SJSA1 (cell line): ENCODE results near the gene NDC80. TPM values are rescaled to one million over a fixed set of nuclear protein-coding genes. Genes with fewer than 3 reads are reported as not detected.
A peak's percentile ranks its signal among the peaks of the same experiment; 100 is the strongest.
"Not testable (repeated sequence)": the region's sequence is repeated elsewhere in the genome, so short reads cannot be mapped to it uniquely, and the experiment has no call there.

Experiments used
- DNase-seq, 2 experiments: peaks; one replicate each; pipeline ENCODE4 v3.0.0-alpha.2; 2015 to 2020; ENCODE audit warnings: low spot score in 2 of 2, low read depth in 1 of 2
- H3K27ac ChIP-seq: fragments of 250-450 bp; sonication (Bioruptor Pico); 2 replicates; pipeline ENCODE4 v1.5.1; 2020; ENCODE audit warnings: mild to moderate bottlenecking, moderate library complexity
- H3K27me3 ChIP-seq: fragments of 250-450 bp; sonication (Bioruptor Pico); replicated peaks from 2 replicates; pipeline ENCODE4 v1.5.1; 2020; ENCODE audit warnings: mild to moderate bottlenecking, moderate library complexity
- H3K36me3 ChIP-seq: fragments of 250-450 bp; sonication (Bioruptor Pico); 2 replicates; pipeline ENCODE4 v1.5.1; 2020; ENCODE audit warnings: mild to moderate bottlenecking
- H3K4me1 ChIP-seq: fragments of 250-450 bp; sonication (Bioruptor Pico); replicated peaks from 2 replicates; pipeline ENCODE4 v1.6.1; 2021; ENCODE audit warnings: mild to moderate bottlenecking
- H3K4me3 ChIP-seq: fragments of 250-450 bp; sonication (Bioruptor Pico); 2 replicates; pipeline ENCODE4 v1.5.1; 2020; ENCODE audit warnings: mild to moderate bottlenecking
- H3K9me3 ChIP-seq: fragments of 250-450 bp; sonication (Bioruptor Pico); replicated peaks from 2 replicates; pipeline ENCODE4 v1.5.1; 2020; ENCODE audit warnings: mild to moderate bottlenecking
- total RNA-seq: library from RNA; depleted of rRNA; stranded (reverse); fragments of >200 nt; shearing (Covaris generic); gene quantifications from 2 replicates; pipeline ENCODE4 v1.2.3, GENCODE V29; 2014; rRNA removed

Gene NDC80
- 69.6 and 75.8 TPM in 2 replicates for total RNA-seq

DNA sequence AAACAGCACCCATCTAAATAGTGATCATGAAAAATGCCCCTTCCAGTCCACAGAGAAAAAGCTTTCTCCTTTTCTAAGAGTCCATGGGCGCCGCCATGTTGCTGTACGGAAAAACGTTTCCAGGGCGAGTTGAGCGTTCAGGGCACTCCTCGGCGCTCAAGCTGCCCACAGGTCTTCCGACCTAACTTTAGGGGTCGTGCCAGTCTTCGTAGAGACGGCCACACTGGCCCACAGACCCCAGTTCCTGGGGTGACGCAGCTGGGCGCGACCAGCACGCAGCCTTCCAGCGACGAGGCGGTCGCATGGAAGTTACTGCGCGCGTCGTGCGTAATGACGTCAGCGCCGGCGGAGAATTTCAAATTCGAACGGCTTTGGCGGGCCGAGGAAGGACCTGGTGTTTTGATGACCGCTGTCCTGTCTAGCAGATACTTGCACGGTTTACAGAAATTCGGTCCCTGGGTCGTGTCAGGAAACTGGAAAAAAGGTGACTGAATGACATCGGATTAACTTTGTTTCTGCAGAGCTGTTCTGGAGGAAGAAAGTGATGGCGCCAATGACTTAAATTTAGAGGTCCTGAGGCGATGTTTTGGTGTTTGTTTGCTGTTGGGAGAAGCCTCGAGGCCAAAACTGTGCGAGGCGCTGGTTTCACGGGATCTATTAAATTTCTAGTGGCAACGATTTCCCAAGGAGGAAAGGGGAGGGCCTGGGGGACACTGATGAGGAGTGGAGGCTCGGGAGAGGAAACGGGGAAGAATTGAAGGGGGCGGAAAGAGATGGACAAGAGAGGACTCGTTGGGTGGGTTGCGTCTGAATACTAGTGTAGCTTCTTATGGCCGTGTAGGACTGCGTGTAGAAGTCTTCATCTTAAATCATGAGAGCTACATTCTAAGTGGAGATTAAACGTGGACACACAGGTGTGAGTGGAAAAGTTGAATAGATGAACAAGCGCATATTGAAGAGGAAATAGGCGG lies at the start of gene NDC80, which contains the start of gene METTL4:
TSS of gene NDC80 (plus strand) at position 358 of the 971 bp plus-strand sequence. CDS start 1,429 bp downstream, outside the sequence.
TSS of gene METTL4 (minus strand) at position 306 of the 971 bp plus-strand sequence. CDS start 4,289 bp downstream, outside the sequence.
- Histone ChIP-seq H3K27ac (peak within 1 kb of the TSS; percentile 100), H3K4me1 (peaks cover 14% of the 10 kb centered on the region; the same call in 1 of the 2 replicates), H3K9me3 (no peaks in the 10 kb centered on the region), H3K4me3 (peak within 1 kb of the TSS; percentile 70), H3K36me3 (peaks cover 45% of the 10 kb centered on the region), H3K27me3 (no peaks in the 10 kb centered on the region)
- DNase-seq = peak; percentile 90 to 97

GRCh38 chr18:2522112-2522511 lies 49.2 kb upstream of the NDC80 start:
- Histone ChIP-seq H3K27me3 (no peaks in the 10 kb centered on the region), H3K36me3 (no peaks in the 10 kb centered on the region), H3K27ac (no peak overlapping the region), H3K4me3 (no peak overlapping the region), H3K9me3 (no peaks in the 10 kb centered on the region), H3K4me1 (0 out of 2 replicates have a peak, but pooled peaks cover 5% of the 10 kb centered on the region)
- no peak for DNase-seq

GRCh38 chr18:2524794-2525198 lies 46.6 kb upstream of the NDC80 start:
- H3K27ac ChIP-seq, H3K9me3 ChIP-seq, H3K36me3 ChIP-seq, H3K4me3 ChIP-seq, DNase-seq, H3K27me3 ChIP-seq, H3K4me1 ChIP-seq: not testable (repeated sequence)

DNA sequence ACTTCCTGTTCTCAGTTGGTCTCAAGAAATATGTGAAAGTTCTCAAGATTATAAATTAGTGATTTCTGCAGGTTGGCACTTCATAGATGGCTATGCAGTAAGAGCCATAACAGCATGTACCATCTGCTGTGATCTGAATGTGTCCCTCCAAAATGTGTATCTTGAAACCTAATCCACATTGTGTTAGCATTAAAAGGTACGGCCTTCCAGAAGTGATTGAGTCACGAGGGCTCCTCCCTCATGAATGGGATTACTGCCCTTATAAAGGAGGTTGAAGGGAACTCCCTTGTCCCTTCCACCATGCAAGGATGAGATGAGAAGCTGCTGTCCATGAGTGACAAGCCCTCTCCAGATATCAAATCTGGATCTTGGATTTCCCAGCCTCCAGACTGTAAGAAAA lies 45.0 kb upstream of the NDC80 start:
- Histone ChIP-seq H3K27me3 (no peaks in the 10 kb centered on the region), H3K9me3 (no peaks in the 10 kb centered on the region), H3K36me3 (no peaks in the 10 kb centered on the region), H3K27ac (no peak overlapping the region), H3K4me1 (0 out of 2 replicates have a peak, but pooled peaks cover 5% of the 10 kb centered on the region), H3K4me3 (no peak overlapping the region)
- DNase-seq = no peak

- Histone ChIP-seq H3K27me3 (no peaks in the 10 kb centered on the region), H3K4me3 (no peak overlapping the region), H3K4me1 (0 out of 2 replicates have a peak, but pooled peaks cover 5% of the 10 kb centered on the region), H3K9me3 (0 out of 2 replicates have a peak, but pooled peaks cover 3% of the 10 kb centered on the region), H3K27ac (no peak overlapping the region), H3K36me3 (no peaks in the 10 kb centered on the region)
- DNase-seq = no peak
These were observed 42.2 kb upstream of the NDC80 start for GRCh38 chr18:2529154-2529553.

- no peak overlapping the region for H3K4me3 ChIP-seq
- no peaks in the 10 kb centered on the region for H3K27me3 ChIP-seq
- peaks cover 8% of the 10 kb centered on the region for H3K4me1 ChIP-seq
- no peak overlapping the region for H3K27ac ChIP-seq
- H3K36me3 ChIP-seq = 0 out of 2 replicates have a peak, but pooled peaks cover 3% of the 10 kb centered on the region
- 0 out of 2 replicates have a peak, but pooled peaks cover 3% of the 10 kb centered on the region for H3K9me3 ChIP-seq
- DNase-seq = no peak
These were observed 39.6 kb upstream of the NDC80 start for GRCh38 chr18:2531751-2532150.

GRCh38 chr18:2532797-2533196 lies 38.6 kb upstream of the NDC80 start:
- Histone ChIP-seq H3K9me3 (0 out of 2 replicates have a peak, but pooled peaks cover 3% of the 10 kb centered on the region), H3K4me3 (no peak overlapping the region), H3K36me3 (0 out of 2 replicates have a peak, but pooled peaks cover 3% of the 10 kb centered on the region), H3K27me3 (no peaks in the 10 kb centered on the region), H3K27ac (no peak overlapping the region), H3K4me1 (peaks cover 18% of the 10 kb centered on the region)
- no peak for DNase-seq

DNA sequence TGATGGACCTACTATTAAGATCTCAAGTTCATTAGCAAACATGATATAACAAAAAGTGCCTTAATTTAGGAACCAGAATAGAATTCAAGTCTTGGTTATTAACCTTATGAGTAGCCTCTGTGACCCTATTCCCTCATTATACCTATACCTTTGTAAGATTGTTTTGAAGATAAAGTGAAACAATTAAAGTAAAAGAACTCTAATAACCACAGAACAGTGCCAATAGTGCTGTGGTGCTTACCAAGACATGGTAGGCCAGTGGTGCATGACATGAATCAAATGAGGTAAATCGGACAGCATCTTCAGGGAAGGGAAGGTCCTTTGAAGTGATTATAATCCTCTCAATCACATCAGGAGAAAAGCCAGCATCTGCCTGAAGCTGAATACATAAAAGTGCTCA lies 36.5 kb upstream of the NDC80 start:
- 0 out of 2 replicates have a peak, but pooled peaks cover 3% of the 10 kb centered on the region for H3K36me3 ChIP-seq
- DNase-seq = no peak
- H3K4me3 ChIP-seq = no peak overlapping the region
- 0 out of 2 replicates have a peak, but pooled peaks cover 3% of the 10 kb centered on the region for H3K9me3 ChIP-seq
- H3K4me1 ChIP-seq = peaks cover 18% of the 10 kb centered on the region
- H3K27me3 ChIP-seq = no peaks in the 10 kb centered on the region
- H3K27ac ChIP-seq = no peak overlapping the region

GRCh38 chr18:2535419-2535910 lies 35.9 kb upstream of the NDC80 start:
- H3K4me3 ChIP-seq = no peak overlapping the region
- H3K27ac ChIP-seq = no peak overlapping the region
- no peak for DNase-seq

DNA sequence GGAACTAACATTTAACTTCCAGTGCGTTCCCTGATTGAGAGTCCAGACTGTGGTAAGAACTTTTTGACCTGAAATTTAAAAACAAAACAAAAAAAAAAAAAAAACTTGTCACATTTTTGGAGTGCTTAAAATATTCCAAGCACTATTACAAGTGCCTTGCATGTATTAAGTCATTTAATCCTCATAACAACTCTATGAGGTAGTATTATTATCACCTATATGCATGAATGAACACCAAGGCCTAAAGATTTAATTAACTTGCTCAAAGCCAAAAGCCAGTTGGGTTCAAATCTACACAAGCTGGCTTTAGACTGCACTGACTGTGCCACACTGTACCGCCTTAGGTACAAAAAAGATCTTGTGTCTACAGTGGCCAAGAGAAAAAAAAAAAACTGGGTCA lies 35.3 kb upstream of the NDC80 start:
- peaks cover 9% of the 10 kb centered on the region; the same call in 1 of the 2 replicates for H3K36me3 ChIP-seq
- H3K9me3 ChIP-seq = 0 out of 2 replicates have a peak, but pooled peaks cover 3% of the 10 kb centered on the region
- DNase-seq = no peak
- no peak overlapping the region for H3K4me3 ChIP-seq
- peaks cover 18% of the 10 kb centered on the region for H3K4me1 ChIP-seq
- H3K27me3 ChIP-seq = no peaks in the 10 kb centered on the region
- H3K27ac ChIP-seq = peak overlapping the region; percentile 68

More at GRCh38 chr18:2535419-2535910, 35.9 kb upstream of the NDC80 start:
- 0 out of 2 replicates have a peak, but pooled peaks cover 3% of the 10 kb centered on the region for H3K9me3 ChIP-seq
- H3K27me3 ChIP-seq = no peaks in the 10 kb centered on the region
- H3K4me1 ChIP-seq = peaks cover 18% of the 10 kb centered on the region
- H3K36me3 ChIP-seq = peaks cover 6% of the 10 kb centered on the region; the same call in 1 of the 2 replicates

GRCh38 chr18:2536493-2536892 lies 34.9 kb upstream of the NDC80 start:
- Histone ChIP-seq H3K27me3 (no peaks in the 10 kb centered on the region), H3K27ac (peak overlapping the region; percentile 68), H3K4me3 (no peak overlapping the region), H3K4me1 (peaks cover 18% of the 10 kb centered on the region), H3K9me3 (0 out of 2 replicates have a peak, but pooled peaks cover 3% of the 10 kb centered on the region), H3K36me3 (peaks cover 9% of the 10 kb centered on the region; the same call in 1 of the 2 replicates)
- peak; percentile 49 to 63 for DNase-seq

GRCh38 chr18:2537296-2537695 lies 34.1 kb upstream of the NDC80 start:
- Histone ChIP-seq H3K9me3 (no peaks in the 10 kb centered on the region), H3K27ac (peak overlapping the region; percentile 68), H3K36me3 (peaks cover 9% of the 10 kb centered on the region; the same call in 1 of the 2 replicates), H3K4me3 (no peak overlapping the region), H3K27me3 (no peaks in the 10 kb centered on the region), H3K4me1 (peaks cover 18% of the 10 kb centered on the region)
- no peak for DNase-seq

DNA sequence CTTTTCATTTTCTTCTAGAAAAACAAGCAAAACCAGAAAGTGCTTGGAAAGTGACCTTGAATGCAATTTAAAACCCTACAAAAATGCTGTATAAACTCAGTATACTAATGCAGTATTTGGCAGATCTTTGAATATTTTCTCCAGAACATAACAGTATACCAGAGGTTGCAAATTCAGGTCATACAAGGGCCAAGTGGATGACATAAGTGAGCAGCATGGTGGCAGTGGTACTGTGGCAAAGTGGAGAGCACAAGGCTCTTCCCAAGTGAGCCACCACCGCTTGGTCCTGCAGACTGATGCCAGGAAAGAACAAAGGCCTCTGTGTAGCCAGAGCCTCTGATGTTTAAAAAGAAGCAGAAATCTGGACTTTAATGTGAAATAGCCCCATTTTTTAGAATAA lies 33.1 kb upstream of the NDC80 start:
- H3K27ac ChIP-seq = no peak overlapping the region
- H3K27me3 ChIP-seq = no peaks in the 10 kb centered on the region
- peaks cover 18% of the 10 kb centered on the region for H3K4me1 ChIP-seq
- H3K4me3 ChIP-seq = no peak overlapping the region
- DNase-seq = no peak
- H3K9me3 ChIP-seq = no peaks in the 10 kb centered on the region
- peaks cover 9% of the 10 kb centered on the region; the same call in 1 of the 2 replicates for H3K36me3 ChIP-seq
